Thyroid gland (tissue), 4 donors: ENCODE measurements around the gene CT83.

Experiments used
- CTCF ChIP-seq, 6 experiments: fragments of 200-600 bp in 3 of 6; fragments of 450-650 bp in 3 of 6; sonication (generic) in 3 of 6; IDR thresholded peaks; one replicate each; pipeline ENCODE4 v1.5.1; 2016 to 2019; ENCODE audit warnings: antibody characterized with exemption in 6 of 6, mild to moderate bottlenecking in 2 of 6, inconsistent platforms in 1 of 6, moderate library complexity in 1 of 6
- POLR2A ChIP-seq, 2 donors: fragments of 450-650 bp; IDR thresholded peaks; one replicate each; pipeline ENCODE4 v1.6.1; 2017; ENCODE audit warnings: antibody characterized with exemption in 2 of 2, mild to moderate bottlenecking in 2 of 2, moderate library complexity in 1 of 2

- TF ChIP-seq CTCF (IDR thresholded peaks at IDR 0.05) = no peak
- TF ChIP-seq POLR2A (IDR thresholded peaks at IDR 0.05) = no peak
Measured at GRCh38 chrX:116449156-116449555, 13.6 kb downstream of the CT83 start.
